BJ (cell line): ENCODE results near the gene TSHZ2. TPM values are rescaled to one million over a fixed set of nuclear protein-coding genes. Genes with fewer than 3 reads are reported as not detected.

Experiments used
- CTCF ChIA-PET: fragments of 350-600 bp; formaldehyde crosslinking; extraction: SDS; loops from one replicate; lab custom pipeline; 2021; ENCODE audit warnings: antibody characterized with exemption, inconsistent platforms; lab: Yijun Ruan, JAX
- POLR2A ChIA-PET: fragments of 300-600 bp; sonication (Branson Sonifier 250); formaldehyde crosslinking; extraction: SDS; loops from one replicate; lab custom pipeline; 2021; ENCODE audit warnings: antibody characterized with exemption; lab: Charles Lee
- DNase-seq: peaks from one replicate; pipeline ENCODE4 v3.0.0-alpha.2; 2011; ENCODE audit warnings: low read depth
- H3K27me3 ChIP-seq: 2 replicates; pipeline ENCODE4 v1.6.0; 2011; ENCODE audit warnings: low read length; ENCODE audit not compliant: control insufficient read depth, insufficient read depth
- H3K36me3 ChIP-seq: 2 replicates; pipeline ENCODE4 v1.5.1; 2011; ENCODE audit warnings: low read length; ENCODE audit not compliant: control insufficient read depth, insufficient read depth
- H3K4me3 ChIP-seq: 2 replicates; pipeline ENCODE4 v1.5.1; 2011; ENCODE audit warnings: low read depth, mild to moderate bottlenecking, control low read depth, low read length
- CTCF ChIP-seq: IDR thresholded peaks from 2 replicates; pipeline ENCODE4 v1.5.1; 2011; ENCODE audit warnings: low read depth, mild to moderate bottlenecking, control low read depth, inconsistent platforms, low read length, moderate library complexity; ENCODE audit not compliant: insufficient read depth
- polyA plus RNA-seq: library from polyadenylated mRNA; depleted of rRNA; stranded (reverse); fragments of >200 nt; gene quantifications from 2 replicates; pipeline ENCODE4 v1.2.3, GENCODE V29; 2011

TSHZ2 gene
- polyA plus RNA-seq, 1 experiment = not detected

GRCh38 chr20:53013183-53013582 lies 41.0 kb downstream of the TSHZ2 start:
- ChIA-PET POLR2A (no interaction called here), CTCF (interaction anchor here (0.6 kb wide), 1 partner anchor 251 kb away, joined by 3 read pairs; no protein-coding TSS in a partner anchor)
- TF ChIP-seq CTCF = no peak
- H3K27me3 ChIP-seq = no peaks in the 10 kb centered on the region
- no peaks in the 10 kb centered on the region for H3K36me3 ChIP-seq
- DNase-seq = no peak
- H3K4me3 ChIP-seq = no peak overlapping the region

GRCh38 chr20:53013847-53014246 lies 41.7 kb downstream of the TSHZ2 start:
- Histone ChIP-seq H3K27me3 (no peaks in the 10 kb centered on the region), H3K36me3 (no peaks in the 10 kb centered on the region), H3K4me3 (no peak overlapping the region)
- no peak for TF ChIP-seq CTCF
- ChIA-PET CTCF (no interaction called here), POLR2A (no interaction called here)
- no peak for DNase-seq

- ChIA-PET CTCF (interaction anchor here (1.4 kb wide), 1 partner anchor 13 kb away, joined by 4 read pairs; no protein-coding TSS in a partner anchor), POLR2A (no interaction called here)
- no peak for TF ChIP-seq CTCF
- Histone ChIP-seq H3K36me3 (no peaks in the 10 kb centered on the region), H3K4me3 (no peak overlapping the region), H3K27me3 (no peaks in the 10 kb centered on the region)
- no peak for DNase-seq
Measured at GRCh38 chr20:53016071-53016470, 43.9 kb downstream of the TSHZ2 start.

DNA sequence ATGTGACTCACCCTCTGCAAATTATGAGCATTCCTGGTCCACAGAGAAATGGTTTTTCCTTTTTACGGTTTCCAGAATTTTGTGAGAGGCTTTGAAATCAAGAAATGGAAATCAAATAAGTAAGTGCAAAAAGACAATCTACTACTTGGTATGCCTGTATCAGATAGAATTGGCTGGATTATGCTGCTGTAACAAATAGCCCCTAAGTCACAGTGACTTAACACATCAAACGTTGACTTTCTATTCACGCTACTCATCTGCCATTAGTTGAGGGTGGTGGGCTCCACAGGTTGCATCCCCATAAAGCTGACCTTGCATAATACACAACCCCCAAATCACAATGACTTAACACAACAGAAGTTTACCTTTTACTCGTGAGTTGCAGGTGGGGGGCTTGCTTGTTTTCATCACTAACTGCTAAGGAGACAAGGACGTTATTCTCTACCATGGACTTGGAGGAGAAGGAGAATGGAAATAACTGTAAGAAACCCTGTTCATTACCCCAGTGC lies 44.4 kb downstream of the TSHZ2 start:
- no peaks in the 10 kb centered on the region for H3K36me3 ChIP-seq
- no peak for TF ChIP-seq CTCF
- H3K4me3 ChIP-seq = no peak overlapping the region
- ChIA-PET CTCF (interaction anchor here (1.4 kb wide), 1 partner anchor 12 kb away, joined by 4 read pairs; no protein-coding TSS in a partner anchor), POLR2A (no interaction called here)
- no peak for DNase-seq
- H3K27me3 ChIP-seq = no peaks in the 10 kb centered on the region

DNA sequence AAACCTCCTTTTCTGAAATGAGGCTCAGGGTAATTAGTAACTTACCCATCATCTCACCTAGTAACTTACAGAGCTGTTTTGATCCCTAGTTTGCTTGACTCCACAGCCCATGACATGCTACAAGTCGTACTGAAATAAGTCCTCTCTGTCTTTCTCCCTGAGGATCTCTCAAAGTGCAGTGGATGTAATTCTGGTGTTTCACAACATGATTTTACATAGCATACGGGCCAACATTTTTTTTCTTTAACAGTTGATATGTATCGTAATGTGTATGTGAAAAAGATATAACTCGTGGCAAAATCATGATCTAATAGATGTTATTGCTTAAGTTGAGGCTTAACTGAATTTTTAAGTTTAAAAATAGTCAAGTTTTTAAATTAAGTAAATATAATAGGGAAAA lies 45.0 kb downstream of the TSHZ2 start:
- CTCF ChIA-PET = interaction anchor here (1.4 kb wide), 1 partner anchor 12 kb away, joined by 4 read pairs; no protein-coding TSS in a partner anchor

More for the DNA sequence above, 45.0 kb downstream of the TSHZ2 start:
- DNase-seq = no peak
- TF ChIP-seq CTCF = no peak
- no peaks in the 10 kb centered on the region for H3K36me3 ChIP-seq
- H3K4me3 ChIP-seq = no peak overlapping the region
- no peaks in the 10 kb centered on the region for H3K27me3 ChIP-seq
- POLR2A ChIA-PET = no interaction called here
